GM19023 (cell line): ENCODE results near the gene HK3.

Source experiments
- ATAC-seq: cut with Tn5 transposase; IDR thresholded peaks from one replicate; pipeline ENCODE4 v1.9.1; 2021; ENCODE audit warnings: mild to moderate bottlenecking, moderate library complexity; ENCODE audit not compliant: unreplicated experiment

HK3 gene

DNA sequence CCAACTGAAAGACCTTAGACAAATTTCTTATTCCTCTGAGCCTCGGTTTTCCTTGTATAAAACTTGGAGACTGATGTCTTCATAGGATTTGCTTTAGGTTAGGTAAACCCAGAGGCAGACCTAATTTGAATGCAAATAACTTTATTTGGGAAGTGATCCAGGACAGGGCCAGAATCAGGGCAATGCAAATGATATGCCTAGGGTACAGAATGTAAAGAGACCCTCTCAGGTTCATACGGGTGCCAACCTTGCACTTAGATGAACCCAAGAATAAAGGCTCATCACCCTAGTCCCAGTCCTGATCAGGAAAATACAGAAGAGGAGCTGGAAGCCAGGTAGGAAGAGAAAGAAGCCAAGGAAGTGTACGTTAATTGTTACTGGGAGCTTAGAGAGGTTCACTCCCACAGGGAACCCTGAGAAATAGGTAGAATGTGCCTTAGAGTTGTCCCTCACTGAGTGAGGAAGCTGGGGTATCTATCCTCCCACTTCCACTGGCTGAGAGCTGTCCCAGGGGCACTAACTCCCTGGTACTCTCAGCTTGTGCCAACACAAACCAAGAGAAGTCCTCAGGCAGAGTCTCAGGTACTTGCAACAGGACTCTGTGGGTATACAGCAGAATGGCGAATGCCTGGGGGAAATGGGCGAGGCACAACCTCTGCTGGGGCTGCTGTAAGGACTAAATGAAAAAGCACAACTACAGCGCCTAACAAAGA lies 3.1 kb upstream of the HK3 start:
- no peak for ATAC-seq

- ATAC-seq = peak; percentile 54
These were observed 2.3 kb upstream of the HK3 start for GRCh38 chr5:176901260-176902101.

DNA sequence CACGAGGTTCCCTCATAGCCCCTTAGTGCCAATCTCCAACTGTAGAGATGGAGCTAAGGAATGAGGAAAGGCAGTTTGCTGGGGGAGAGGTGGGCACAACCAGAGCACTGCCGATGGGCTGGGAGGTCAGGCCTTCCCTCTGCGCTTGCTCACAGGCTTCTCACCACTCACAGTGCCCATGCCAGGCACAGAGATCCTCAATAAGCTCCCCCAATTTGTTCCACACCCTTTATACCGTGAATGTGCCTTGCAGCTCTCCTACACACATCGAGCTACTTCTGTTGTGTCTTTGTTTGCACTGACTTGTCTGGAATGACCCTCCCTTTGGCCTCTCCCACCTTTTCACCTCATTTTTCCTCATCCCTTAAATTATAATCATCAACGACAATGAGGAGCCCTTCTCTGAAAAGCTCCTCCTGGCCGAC lies 1.6 kb upstream of the HK3 start:
- ATAC-seq = no peak

- no peak for ATAC-seq
These were observed 1.0 kb upstream of the HK3 start for GRCh38 chr5:176899946-176900779.

DNA sequence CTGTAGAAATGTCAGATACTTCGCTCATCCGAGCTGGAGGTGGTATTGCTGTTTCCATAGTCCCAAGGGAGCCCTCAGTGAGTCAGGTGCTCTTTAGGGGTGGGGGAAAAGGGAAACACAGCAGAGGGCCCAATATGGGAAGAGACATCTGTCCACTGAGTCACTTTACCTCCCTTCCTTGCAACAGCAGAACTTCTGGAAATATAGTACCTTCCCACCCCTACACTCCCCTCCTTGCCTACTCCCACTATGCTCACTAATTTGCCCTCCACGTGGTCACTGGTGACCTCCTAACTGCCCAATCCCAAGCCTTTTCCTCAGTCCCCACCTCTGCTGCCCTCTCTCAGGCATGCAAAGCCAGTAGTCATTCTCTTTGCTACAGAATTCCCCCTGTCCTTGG lies 1.9 kb downstream of the HK3 start:
- no peak for ATAC-seq

DNA sequence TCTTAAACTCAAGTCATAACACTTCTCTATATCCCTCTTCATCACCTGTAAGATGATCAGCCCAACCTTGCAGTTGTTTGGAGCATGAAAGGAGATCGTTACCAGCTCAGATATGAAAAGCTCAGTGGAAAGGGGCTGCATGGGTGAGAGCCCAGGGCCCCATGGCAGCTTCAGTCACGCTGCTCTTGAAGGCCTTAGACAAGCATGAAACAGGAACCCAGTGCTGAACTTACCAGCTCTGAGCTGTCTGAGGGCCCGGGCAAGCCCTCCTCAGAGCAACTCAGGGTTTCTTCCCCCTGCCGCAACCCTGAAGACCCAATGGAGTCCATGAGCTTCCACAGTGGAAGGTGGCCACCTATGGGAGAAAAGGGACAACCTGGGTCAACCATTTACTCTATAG lies 3.3 kb downstream of the HK3 start:
- ATAC-seq = no peak

- no peak for ATAC-seq
These were observed 4.8 kb downstream of the HK3 start for GRCh38 chr5:176894298-176894697.

DNA sequence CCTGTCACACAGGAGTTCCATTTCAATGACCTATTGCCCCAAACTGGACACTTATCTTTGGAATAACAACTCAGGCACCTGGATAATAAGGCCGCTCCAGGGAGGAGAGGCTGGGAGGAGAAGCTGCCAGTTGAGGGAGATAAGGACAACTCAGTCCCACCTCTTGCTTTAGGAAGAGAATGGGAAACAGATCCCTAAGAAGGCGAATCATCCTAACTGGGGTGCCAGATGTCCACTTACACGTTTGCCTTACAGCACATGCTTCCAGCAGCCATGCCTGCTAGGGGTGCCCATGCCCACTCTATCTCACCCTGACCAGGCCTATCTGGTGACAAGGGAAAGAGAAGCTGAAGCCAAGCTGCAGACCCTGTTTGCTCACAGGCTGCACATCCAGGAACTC lies 6.5 kb downstream of the HK3 start:
- no peak for ATAC-seq

DNA sequence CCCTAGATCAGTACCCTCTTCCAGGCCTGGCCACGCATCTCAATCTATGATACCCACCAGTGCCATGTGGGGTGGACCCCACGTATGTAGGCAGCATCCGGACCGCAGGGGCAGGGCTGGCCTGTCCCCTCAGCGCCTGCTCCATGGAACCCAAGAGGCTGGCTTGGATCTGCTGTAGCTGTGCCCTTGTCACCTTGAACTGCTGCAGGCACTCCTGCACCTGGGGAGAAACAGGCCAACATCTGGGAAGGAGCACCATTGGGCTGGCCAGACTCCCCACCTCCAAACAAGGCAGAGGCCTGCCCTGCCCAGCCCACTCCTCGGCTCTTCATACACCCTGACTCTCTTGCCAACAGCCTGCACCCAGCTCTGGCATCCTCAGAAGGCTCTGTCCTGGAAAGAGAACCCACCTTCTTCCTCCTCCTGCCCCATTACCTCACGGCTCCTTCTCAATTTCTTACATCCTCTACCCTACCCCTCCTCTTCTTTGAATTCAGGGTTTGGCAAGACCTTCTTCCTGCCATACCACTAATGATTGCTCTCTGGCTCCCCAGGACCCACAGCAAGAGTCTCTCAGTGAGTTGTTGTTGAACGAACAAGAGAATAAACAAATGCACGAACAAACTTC lies 7.7 kb downstream of the HK3 start:
- ATAC-seq = no peak

DNA sequence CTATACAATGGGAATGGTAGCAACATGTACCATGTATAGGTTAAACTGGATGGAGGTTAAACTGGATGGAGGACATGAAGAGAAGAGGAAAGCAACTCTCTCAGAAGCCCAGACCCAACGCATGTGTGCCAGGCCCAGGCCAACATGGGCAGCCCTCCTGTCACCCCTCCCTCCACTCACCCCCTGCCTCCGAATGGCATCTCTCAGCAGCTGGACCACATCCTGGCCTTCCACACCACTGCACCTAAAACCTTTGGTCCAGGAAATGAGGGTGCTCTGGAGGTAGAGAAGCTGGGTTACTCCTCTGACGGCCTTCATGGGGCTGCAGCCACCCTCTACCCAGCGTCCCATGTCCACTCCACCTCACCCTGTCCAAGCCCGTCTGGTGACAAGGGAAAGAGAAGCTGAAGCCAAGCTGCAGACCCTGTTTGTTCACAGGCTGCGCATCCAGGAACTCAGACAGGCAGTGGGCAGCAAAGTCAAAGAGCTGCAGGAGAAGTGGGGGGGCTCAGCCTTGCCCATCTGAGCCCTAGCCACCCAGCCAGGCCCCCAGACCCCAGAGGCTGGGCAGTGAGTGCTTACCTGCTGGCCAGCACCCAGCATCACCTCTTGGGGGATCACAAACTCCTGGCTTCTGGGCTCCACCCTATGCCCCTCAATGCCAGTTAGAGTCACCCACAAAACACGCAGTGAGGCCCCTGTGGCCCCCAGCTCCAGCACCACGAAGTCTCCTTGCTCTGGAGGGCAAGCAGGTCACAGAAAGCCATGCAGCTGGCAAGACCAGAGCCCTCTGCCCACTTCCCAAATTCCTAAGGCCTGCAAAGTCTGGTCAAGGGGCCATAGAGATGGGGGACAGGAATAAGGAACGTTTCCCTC lies 8.5 kb downstream of the HK3 start:
- ATAC-seq = no peak

- no peak for ATAC-seq
These were observed 9.5 kb downstream of the HK3 start for GRCh38 chr5:176889321-176890280.

- no peak for ATAC-seq
These were observed 10.3 kb downstream of the HK3 start for GRCh38 chr5:176888865-176889165.

GRCh38 chr5:176888016-176888864 lies 10.9 kb downstream of the HK3 start:
- no peak for ATAC-seq

- ATAC-seq = no peak
These were observed 11.8 kb downstream of the HK3 start for GRCh38 chr5:176887252-176887849.

DNA sequence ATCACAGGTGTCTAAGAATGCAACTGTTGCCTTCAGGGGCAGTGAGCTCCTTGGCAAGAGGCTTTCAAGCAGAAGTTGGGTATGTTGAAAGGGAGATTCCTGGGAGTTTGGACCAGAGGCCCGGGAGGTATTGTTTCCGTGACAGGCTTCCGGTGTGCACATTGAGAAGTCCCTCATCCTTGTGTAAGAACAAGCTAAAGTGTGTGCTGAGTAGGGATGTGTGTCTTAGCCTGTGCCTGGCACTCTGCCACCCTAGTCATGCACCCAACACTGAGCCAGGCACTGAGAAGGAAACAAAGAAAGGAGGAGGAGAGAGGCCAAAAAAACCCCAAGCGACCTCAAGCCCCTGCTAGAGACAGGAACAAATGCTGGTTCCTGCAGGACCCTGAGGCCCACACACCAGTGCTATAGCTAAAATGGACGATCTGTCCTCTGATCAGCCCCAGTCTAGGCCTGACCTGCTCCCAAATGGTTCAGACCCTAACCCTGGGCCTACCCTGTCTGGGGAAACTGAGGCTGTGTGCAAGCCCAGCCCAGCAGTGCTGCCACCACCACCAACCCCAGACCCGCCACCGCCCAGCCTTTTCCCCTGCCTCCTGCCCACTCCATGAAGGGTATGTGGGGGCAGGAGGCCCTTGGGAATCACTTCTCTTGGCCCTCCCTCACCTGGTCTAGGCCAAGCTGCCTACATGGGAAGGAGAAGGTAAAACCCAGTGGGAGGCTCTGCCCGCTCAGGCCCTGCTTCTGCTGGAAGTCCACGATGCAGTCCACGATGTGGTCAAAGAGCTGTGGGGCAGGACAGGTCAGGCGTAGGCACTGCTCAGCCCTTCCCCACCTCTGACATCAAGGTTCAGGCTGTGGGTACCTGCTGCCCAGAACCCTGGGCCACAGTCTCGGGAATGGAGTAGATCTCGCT lies 12.6 kb downstream of the HK3 start:
- no peak for ATAC-seq

- no peak for ATAC-seq
These were observed 14.6 kb downstream of the HK3 start for GRCh38 chr5:176884571-176884890.
